IPS-20b (cell line): ENCODE results near the gene SMAD6.

Experiments
- H3K27ac ChIP-seq: one replicate; pipeline ENCODE4 v1.5.1; 2013; ENCODE audit warnings: low read length
- H3K27me3 ChIP-seq: 2 replicates; pipeline ENCODE4 v1.6.1; 2013; ENCODE audit warnings: mild to moderate bottlenecking, low read length, inconsistent platforms; ENCODE audit not compliant: insufficient read depth
- H3K36me3 ChIP-seq: 2 replicates; pipeline ENCODE4 v1.6.1; 2013; ENCODE audit warnings: low read depth, mild to moderate bottlenecking, inconsistent platforms, low read length, moderate library complexity; ENCODE audit not compliant: insufficient read depth
- H3K4me1 ChIP-seq: 2 replicates; pipeline ENCODE4 v1.6.1; 2013; ENCODE audit warnings: mild to moderate bottlenecking, control low read depth, inconsistent platforms, low read length, moderate library complexity; ENCODE audit not compliant: insufficient read depth
- H3K4me3 ChIP-seq: 2 replicates; pipeline ENCODE4 v1.5.1; 2013; ENCODE audit warnings: mild to moderate bottlenecking, low read length, inconsistent platforms
- H3K9ac ChIP-seq: 2 replicates; pipeline ENCODE4 v1.6.1; 2013; ENCODE audit warnings: low read depth, mild to moderate bottlenecking, inconsistent platforms, low read length, moderate library complexity
- H3K9me3 ChIP-seq: 2 replicates; pipeline ENCODE4 v1.6.1; 2013; ENCODE audit warnings: mild to moderate bottlenecking, low read depth, low read length, inconsistent platforms; ENCODE audit not compliant: insufficient read depth

Gene SMAD6

GRCh38 chr15:66704803-66705153 is 2.7 kb downstream of the SMAD6 start:
- Histone ChIP-seq H3K27me3 (peaks cover 49% of the 10 kb centered on the region), H3K27ac (no peak overlapping the region), H3K9ac (no peak overlapping the region), H3K4me3 (peak overlapping the region; percentile 87), H3K36me3 (no peaks in the 10 kb centered on the region), H3K4me1 (peaks cover 23% of the 10 kb centered on the region), H3K9me3 (no peaks in the 10 kb centered on the region)

GRCh38 chr15:66705277-66706146 is 3.5 kb downstream of the SMAD6 start:
- Histone ChIP-seq H3K27ac (no peak overlapping the region), H3K9ac (no peak overlapping the region), H3K4me1 (peaks cover 23% of the 10 kb centered on the region), H3K27me3 (peaks cover 41% of the 10 kb centered on the region), H3K4me3 (peak overlapping the region; percentile 87; the same call in 1 of the 2 replicates), H3K9me3 (no peaks in the 10 kb centered on the region), H3K36me3 (no peaks in the 10 kb centered on the region)

GRCh38 chr15:66706225-66706732 is 4.2 kb downstream of the SMAD6 start:
- H3K27ac ChIP-seq, result no peak overlapping the region
- peaks cover 23% of the 10 kb centered on the region for H3K4me1 ChIP-seq
- no peak overlapping the region for H3K9ac ChIP-seq
- H3K9me3 ChIP-seq, result no peaks in the 10 kb centered on the region
- H3K36me3 ChIP-seq, result no peaks in the 10 kb centered on the region
- H3K27me3 ChIP-seq, result peaks cover 39% of the 10 kb centered on the region
- H3K4me3 ChIP-seq, result no peak overlapping the region

DNA sequence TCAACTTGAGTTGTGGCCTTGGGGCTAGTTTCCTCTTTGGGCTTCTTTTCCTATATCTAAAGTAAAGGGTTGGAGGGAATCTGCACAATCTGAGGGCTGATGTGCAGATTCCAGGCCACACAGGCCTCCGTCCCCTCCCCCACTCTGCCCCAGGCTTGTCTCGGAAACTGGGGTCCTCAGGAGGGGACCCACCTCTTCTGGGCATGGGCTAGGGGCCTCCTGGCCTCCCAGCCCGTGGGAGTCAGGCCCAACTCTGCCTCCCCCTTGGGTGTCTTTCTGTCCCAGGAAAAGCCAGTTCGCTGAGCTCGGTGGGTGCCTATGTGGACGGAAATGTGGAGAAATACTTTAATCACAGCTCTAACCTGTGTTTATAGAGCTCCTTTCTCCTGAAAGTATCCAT is 4.8 kb downstream of the SMAD6 start:
- Histone ChIP-seq H3K9me3 (no peaks in the 10 kb centered on the region), H3K4me1 (peaks cover 23% of the 10 kb centered on the region), H3K4me3 (no peak overlapping the region), H3K27me3 (peaks cover 39% of the 10 kb centered on the region), H3K36me3 (no peaks in the 10 kb centered on the region), H3K9ac (no peak overlapping the region), H3K27ac (no peak overlapping the region)

GRCh38 chr15:66707310-66708082 is 5.5 kb downstream of the SMAD6 start:
- Histone ChIP-seq H3K27me3 (peaks cover 37% of the 10 kb centered on the region), H3K9me3 (no peaks in the 10 kb centered on the region), H3K27ac (no peak overlapping the region), H3K36me3 (no peaks in the 10 kb centered on the region), H3K4me3 (0 out of 2 replicates have a peak overlapping the region, but pooled peaks have one; percentile 8), H3K9ac (0 out of 2 replicates have a peak overlapping the region, but pooled peaks have one; percentile 5), H3K4me1 (peaks cover 23% of the 10 kb centered on the region)

- Histone ChIP-seq H3K27ac (no peak overlapping the region), H3K9me3 (no peaks in the 10 kb centered on the region), H3K27me3 (peaks cover 28% of the 10 kb centered on the region), H3K4me1 (peaks cover 23% of the 10 kb centered on the region), H3K4me3 (no peak overlapping the region), H3K36me3 (no peaks in the 10 kb centered on the region), H3K9ac (no peak overlapping the region)
Observed at GRCh38 chr15:66708389-66708788, 6.4 kb downstream of the SMAD6 start.

- Histone ChIP-seq H3K27ac (no peak overlapping the region), H3K36me3 (no peaks in the 10 kb centered on the region; the same call in 1 of the 2 replicates), H3K9ac (no peak overlapping the region), H3K27me3 (peaks cover 13% of the 10 kb centered on the region), H3K4me3 (no peak overlapping the region), H3K4me1 (peaks cover 15% of the 10 kb centered on the region; the same call in 1 of the 2 replicates), H3K9me3 (no peaks in the 10 kb centered on the region)
Observed at GRCh38 chr15:66709884-66710283, 7.8 kb downstream of the SMAD6 start.

- Histone ChIP-seq H3K9me3 (no peaks in the 10 kb centered on the region), H3K4me3 (no peak overlapping the region), H3K4me1 (peaks cover 20% of the 10 kb centered on the region; the same call in 1 of the 2 replicates), H3K27me3 (no peaks in the 10 kb centered on the region), H3K27ac (no peak overlapping the region), H3K36me3 (no peaks in the 10 kb centered on the region; the same call in 1 of the 2 replicates), H3K9ac (no peak overlapping the region)
Observed at GRCh38 chr15:66711260-66711659, 9.2 kb downstream of the SMAD6 start.

DNA sequence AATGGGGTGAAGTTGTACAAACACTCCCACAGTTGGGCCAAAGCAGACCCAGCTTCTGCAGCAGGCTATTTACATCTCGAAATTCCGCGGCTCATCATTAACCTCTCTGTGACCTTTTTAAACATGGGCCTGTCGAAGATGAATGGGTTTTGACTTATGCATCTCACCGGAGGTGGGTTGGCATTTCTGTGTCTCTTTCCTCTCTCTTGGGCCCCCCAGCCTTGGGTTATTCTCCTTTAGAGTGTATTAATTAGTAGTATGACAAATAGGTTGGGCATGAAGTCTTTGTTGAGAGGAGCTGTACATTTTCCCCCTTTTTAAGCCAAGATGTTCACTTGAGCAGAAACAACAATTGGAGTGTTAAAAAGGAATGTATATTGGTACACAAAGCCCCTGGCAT is 9.8 kb downstream of the SMAD6 start:
- Histone ChIP-seq H3K27ac (no peak overlapping the region), H3K27me3 (no peaks in the 10 kb centered on the region), H3K9me3 (no peaks in the 10 kb centered on the region), H3K36me3 (peaks cover 3% of the 10 kb centered on the region; the same call in 1 of the 2 replicates), H3K4me1 (peaks cover 18% of the 10 kb centered on the region; the same call in 1 of the 2 replicates), H3K9ac (no peak overlapping the region), H3K4me3 (no peak overlapping the region)

GRCh38 chr15:66713843-66714508 is 11.9 kb downstream of the SMAD6 start:
- Histone ChIP-seq H3K36me3 (peaks cover 7% of the 10 kb centered on the region; the same call in 1 of the 2 replicates), H3K4me3 (no peak overlapping the region), H3K9ac (no peak overlapping the region), H3K9me3 (no peaks in the 10 kb centered on the region), H3K27me3 (no peaks in the 10 kb centered on the region), H3K4me1 (peaks cover 6% of the 10 kb centered on the region; the same call in 1 of the 2 replicates), H3K27ac (no peak overlapping the region)

- Histone ChIP-seq H3K27me3 (no peaks in the 10 kb centered on the region), H3K4me1 (peaks cover 6% of the 10 kb centered on the region; the same call in 1 of the 2 replicates), H3K9me3 (no peaks in the 10 kb centered on the region), H3K4me3 (no peak overlapping the region), H3K9ac (no peak overlapping the region), H3K36me3 (peaks cover 7% of the 10 kb centered on the region; the same call in 1 of the 2 replicates), H3K27ac (no peak overlapping the region)
Observed at GRCh38 chr15:66714543-66714981, 12.5 kb downstream of the SMAD6 start.
